HG03066 (cell line): ENCODE data around the gene SULF2.
"Not testable (repeated sequence)": the region's sequence is repeated elsewhere in the genome, so short reads cannot be mapped to it uniquely, and the experiment has no call there.

Experiments used
- ATAC-seq: cut with Tn5 transposase; IDR thresholded peaks from one replicate; pipeline ENCODE4 v1.9.1; 2021; ENCODE audit warnings: low read depth; ENCODE audit not compliant: unreplicated experiment

The SULF2 gene

DNA sequence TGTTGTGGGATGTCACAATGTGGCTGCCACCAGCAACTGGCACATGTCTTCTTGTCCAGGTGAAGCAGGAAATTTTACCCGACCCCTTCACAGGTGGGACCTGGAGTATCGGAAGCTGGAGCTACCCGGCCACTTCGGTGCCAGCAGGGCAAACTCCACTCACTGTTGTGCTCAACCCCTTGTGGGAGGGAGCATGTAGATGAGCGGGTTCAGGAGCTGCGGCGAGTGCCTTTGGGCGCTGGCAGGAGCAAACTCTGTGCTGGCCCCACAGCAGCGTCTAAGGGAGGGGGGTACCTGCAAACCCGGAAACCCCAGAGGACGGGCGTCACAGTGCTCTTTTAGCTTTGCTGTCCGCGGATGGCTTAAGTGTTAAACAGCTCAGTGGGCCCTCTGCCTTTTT lies 20.7 kb upstream of the SULF2 start:
- ATAC-seq, result no peak

- ATAC-seq, result not testable (repeated sequence)
Measured at GRCh38 chr20:47804972-47805371, 19.7 kb upstream of the SULF2 start.

DNA sequence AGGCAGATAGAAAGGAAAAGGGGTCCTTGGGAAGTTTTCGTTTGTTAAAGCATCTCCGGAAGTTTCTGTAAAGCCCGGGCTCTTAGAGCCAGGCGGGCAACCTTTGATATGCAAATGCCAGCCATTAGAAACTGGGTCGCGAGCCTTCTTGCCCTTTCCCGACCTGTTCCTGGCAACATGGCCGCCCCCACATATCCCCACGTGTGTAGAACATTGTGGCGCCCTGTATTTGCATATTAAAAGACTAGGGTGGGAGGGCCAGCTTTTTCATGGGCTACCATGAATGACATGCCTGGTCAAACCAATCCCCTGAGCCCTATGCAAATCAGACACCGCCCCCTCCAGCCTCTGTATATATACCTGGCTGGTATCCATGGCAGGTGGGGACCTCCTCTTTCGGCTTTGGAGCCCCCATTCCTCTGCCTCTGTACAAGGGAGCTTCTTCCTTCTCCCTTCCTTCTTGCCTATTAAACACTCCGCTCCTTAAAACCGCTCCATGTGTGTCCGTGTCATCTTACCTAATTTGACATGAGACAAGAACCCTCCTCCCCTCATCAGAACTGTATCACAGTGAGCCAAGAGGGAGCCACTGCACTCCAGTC lies 19.0 kb upstream of the SULF2 start:
- ATAC-seq, result not testable (repeated sequence)

- ATAC-seq, result no peak
Measured at GRCh38 chr20:47802975-47803374, 17.7 kb upstream of the SULF2 start.

DNA sequence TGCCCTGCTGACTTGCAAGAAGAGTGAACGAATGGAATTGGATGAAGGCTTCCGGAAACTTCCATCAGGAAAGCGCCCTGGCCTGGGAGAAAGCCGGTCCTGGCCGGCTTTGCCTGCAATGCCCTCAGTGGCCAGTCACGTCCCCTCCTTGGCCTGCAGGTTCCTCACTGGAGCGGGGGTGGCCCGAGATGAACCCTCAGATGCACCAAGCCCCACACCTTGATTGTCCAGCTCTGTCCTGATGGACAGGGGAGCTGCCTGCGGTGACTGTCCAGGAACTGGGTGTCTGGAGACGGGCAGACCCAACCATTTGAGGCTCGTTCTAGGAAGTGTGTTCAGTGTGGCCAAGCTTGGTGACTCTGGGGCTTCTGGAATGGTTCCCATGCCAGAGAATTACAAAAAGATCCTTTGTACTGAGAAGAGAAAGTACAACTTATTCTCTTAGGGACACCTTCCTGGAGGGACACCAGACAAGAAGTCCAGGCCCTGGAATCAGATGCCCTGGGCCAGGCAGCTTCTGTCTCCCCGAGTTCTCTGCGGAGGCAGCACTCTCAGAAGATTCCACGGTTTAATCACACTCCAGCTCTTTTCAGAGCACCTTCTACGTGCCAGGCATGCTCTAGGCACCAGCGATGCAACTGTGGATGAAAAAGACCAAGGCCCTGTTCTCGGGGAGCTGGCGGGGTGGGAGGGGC lies 17.1 kb upstream of the SULF2 start:
- ATAC-seq, result no peak

DNA sequence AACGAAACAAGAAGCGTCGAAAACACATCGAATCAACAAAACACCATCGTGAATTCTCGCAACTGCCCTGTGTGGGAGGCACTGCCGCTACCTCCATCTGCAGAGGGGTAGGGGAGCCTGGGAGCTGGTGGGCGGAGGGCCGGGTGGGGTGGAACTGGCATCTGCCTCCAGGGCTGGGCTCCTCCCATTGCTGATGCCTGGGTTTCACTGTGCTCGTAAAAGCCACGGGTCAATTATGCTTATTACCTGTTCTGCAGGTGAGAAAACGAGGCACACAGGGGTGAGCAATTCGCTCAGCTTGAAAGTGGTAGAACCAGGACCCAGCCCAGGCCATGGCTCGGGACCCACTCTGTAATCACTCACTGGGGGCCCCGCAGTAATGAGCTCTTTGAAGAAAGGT lies 16.5 kb upstream of the SULF2 start:
- ATAC-seq, result no peak

DNA sequence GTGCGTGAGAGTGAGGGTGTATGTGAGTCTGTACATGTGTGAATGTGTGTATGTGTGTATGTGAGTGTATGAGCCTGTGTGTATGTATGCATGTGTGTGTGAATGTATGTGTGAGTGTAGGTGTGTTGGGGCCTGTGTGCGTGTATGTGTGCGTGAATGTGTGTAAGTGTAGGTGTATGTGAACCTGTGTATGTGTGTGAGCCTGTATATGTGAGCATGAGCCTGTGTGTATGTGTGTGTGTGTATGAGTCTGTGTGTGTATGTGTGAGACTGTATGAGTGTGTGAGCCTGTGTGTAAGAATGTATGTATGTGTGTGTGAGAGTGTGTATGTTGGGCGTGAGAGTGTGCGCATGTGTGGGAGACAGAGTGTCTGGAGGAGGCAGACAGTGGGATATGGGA lies 15.8 kb upstream of the SULF2 start:
- ATAC-seq, result no peak

DNA sequence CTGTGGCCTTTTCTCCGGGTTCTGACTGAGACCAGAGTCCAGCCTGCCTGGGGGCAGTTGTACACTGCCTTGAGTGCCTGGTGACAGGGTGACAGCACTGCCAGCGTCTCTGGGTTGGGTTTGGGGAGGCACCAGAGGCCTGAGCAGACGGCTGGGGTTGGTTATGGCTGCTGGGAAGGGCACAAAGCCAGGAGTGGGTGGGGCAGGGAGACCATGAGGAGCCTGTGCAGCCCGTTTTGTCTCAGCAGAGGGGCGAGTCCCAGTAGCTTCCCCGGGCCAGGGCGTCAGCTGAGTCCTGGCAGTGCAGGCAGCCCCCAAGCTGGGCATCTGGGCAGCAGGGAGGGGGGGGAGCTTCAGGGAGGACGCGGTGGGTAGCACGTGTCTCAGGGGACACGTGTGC lies 15.3 kb upstream of the SULF2 start:
- no peak for ATAC-seq

GRCh38 chr20:47799116-47799715 lies 13.9 kb upstream of the SULF2 start:
- no peak for ATAC-seq

DNA sequence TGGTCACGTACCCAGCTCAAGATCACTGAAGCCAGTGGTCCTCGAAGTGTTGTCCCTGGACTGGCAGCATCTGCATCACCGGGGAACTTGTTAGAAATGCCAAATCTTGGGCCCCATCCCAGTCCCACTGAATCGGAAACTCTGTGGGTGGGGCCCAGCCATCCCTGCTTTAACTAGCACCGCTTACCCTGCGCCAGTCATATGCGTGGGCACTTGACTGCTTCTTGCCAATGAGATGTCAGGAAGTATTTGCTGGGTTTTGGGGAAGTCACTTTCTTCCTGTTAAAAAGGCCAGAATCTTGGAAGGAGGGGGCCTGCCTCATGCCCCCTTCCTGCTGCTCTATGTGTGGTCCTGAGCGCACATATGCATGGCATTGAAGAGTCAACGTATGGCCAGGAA lies 11.7 kb upstream of the SULF2 start:
- no peak for ATAC-seq

DNA sequence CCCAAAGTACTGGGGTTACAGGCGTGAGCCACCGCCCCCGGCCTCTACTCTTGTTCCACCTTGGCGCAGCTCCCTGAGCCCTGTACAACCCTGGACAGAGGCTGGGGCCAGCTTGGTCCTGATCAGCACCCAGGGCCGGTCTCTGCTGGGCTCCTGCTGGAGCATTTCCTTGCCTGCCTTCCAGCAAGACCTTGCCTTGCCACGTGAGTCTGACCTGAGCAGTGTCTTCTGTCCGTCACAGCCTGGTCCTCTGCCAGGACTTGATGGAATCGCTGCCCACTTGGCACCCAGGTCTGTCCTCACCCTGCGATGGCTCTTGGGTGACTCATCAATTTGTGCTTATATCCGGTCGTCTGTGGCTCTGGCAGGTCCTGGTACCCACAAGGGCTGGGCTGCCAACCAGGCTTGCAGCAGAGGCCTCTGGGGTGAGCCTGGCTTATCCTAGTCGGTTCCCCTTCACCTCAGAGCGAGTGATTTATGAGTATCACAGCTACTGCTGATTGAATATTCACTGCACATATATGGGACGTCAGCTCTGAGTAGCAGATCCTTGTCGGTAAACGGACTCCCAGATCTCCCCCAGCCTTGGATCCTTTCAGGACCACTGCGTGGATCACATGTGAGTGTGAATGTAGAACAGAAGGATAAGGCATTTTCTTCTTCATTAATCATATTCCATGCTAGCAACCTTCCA lies 10.1 kb upstream of the SULF2 start:
- no peak for ATAC-seq

- ATAC-seq, result not testable (repeated sequence)
Measured at GRCh38 chr20:47794264-47794663, 9.0 kb upstream of the SULF2 start.

GRCh38 chr20:47792021-47792618 lies 6.8 kb upstream of the SULF2 start:
- no peak for ATAC-seq

DNA sequence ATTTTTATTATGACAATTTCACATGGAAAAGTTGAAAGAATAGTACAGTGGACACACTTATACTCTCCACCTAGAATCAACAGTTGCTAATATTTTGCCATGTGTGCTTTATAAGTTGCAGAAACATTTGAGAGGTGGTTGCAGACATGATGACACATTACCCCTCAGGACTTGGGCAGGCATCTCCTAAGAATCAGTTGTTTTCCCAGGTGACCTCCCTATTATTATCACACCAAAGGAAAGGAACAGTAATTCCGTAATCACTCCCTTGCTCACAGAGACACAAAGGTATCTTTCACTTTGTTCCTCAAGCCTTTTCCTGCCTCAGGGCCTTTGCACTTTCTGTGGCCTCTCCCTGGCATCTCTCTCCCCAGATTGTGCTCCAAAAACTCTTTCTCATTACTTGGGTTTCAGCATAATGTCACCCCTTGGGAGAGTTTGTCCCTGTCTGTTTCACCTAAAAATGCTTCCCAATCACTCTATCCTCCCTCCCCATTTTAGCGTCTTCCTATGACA lies 5.9 kb upstream of the SULF2 start:
- no peak for ATAC-seq

DNA sequence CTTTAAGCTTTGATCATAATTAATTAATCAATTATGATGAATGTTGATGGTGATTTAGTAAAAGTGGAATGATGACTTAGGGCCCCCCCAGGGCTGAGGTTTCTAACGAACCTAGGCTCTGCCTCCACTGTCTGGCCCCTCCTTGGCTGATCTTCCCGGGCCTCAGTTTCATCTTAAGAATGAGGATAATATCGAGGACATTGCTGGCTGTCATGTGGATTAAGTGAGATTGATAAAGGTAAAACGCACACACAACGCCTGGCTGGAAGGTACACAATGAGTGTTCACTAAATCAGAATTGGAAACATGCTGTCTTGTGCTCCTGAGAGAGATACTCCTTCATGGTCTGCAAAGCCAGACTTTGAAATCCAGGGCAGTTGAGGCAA lies 5.3 kb upstream of the SULF2 start:
- no peak for ATAC-seq

GRCh38 chr20:47789764-47790579 lies 4.7 kb upstream of the SULF2 start:
- ATAC-seq, result no peak

DNA sequence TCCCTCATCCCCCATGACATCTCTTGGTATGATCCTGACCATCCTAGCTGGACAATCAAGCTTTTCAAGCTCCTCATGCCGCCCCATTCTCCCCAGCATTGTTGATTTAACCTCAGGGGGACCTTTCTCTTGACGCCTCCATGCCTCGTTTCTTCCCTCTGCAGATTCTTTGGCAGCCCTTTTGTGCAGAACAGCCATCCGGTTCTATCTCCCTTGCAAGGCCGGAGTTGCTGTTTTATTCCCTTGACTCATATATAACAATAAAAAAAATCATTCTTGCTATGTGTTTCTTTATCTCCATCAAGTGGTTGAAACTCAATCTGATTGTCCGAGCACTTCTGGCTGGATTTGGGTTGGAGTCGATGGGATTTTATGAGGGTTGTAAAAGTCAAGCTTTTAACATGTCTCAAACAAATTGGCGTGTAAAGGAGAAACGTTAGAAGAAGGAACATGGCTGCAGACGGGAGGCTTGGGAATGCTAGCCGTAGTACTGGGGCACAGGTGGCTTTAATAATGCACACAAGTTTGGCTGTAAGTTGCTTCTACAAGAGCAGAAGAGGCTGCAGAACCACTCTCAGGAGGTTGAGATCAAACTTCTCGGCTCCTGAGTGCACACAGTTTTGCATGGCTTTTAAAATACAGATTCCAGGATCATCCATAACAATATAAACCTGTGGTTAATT lies 3.9 kb upstream of the SULF2 start:
- ATAC-seq, result no peak

GRCh38 chr20:47788741-47789080 lies 3.4 kb upstream of the SULF2 start:
- no peak for ATAC-seq

DNA sequence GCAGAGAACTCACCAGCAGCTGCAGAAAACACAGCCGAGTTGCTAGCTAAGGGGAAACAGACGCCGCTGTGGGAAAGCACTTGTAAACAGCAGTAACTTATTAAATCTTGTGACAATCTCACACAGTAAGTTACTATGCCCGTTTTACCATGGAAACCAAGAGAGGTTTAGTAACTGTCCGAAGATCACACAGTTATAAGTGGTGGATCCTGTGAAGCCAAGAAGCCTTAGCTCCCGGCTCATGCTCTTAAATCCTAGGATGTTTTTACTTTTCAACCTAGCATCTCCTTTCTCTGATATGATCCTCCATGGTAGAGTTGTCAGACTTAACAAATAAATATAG lies 1.5 kb upstream of the SULF2 start:
- no peak for ATAC-seq
